Measurements from ENCODE around the gene ZNF341. TPM values are rescaled to one million over a fixed set of nuclear protein-coding genes. Genes with fewer than 3 reads are reported as not detected.

The ZNF341 gene
- total and polyA plus RNA-seq, 2 of the 8 experiments (the other 6 are each of a cell fraction or from before 2014, with no cell fraction given), result 5.8 to 6.4 TPM

- TF ChIP-seq RBBP5 (IDR thresholded peaks at IDR 0.05; ENCODE audit: borderline replicate concordance, low read depth, low read length) (no peak), POLR2AphosphoS5 (IDR thresholded peaks at IDR 0.05; ENCODE audit: low read depth, low read length) (no peak)
These were observed 38.2 kb downstream of the ZNF341 start (continued) for GRCh38 chr20:33770005-33770404.

Measured in H1 (cell line).